HG02885 (cell line): Measurements from ENCODE around the gene LIPM.

Source experiments
- ATAC-seq: cut with Tn5 transposase; IDR thresholded peaks from one replicate; pipeline ENCODE4 v1.9.1; 2021; ENCODE audit warnings: mild to moderate bottlenecking; ENCODE audit not compliant: unreplicated experiment, poor library complexity

The LIPM gene

DNA sequence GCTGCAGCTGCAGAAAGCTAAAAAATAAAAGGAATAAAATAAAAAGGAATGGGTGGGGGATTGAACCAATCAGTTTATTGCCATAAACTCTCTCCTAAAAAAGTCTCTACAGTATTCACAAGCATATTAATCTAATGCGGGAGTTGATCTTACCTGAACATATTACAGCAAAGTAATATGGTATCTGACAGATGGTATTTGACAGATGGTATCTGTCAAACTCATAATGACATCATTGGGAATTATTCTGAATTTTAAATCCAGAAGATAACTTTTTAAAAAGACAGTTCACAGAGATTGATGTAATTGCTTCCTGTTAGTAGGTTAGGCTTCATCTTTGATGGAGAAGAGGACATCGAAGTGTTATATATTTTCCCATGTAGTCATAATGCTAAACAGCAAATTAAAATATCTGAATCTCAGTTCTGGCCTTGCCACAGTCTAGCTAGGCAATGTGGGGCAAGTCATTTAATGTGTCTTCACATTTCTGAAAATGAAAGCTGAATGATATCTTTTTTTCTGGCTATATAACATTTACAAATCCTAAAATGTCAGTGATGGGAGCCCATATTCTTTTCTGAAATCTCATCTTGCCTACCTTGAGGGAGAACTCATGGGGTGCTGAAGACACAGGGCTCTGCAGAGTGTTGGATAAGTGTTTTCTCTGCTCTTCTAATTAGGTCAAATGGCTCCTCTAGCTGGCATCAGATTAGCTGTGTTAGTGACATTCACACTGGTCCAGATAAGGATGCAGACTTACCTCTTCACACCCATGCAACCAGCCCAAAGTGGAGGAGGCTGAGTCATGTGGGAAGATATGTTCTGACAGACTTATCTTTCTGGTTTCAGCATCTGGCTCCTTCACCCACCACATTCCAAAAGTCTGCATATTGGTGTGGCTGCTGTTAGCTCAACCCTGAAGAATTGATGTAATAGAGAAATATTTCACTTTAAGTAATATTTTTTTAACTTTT, 2.1 kb upstream of the LIPM start:
- no peak for ATAC-seq

DNA sequence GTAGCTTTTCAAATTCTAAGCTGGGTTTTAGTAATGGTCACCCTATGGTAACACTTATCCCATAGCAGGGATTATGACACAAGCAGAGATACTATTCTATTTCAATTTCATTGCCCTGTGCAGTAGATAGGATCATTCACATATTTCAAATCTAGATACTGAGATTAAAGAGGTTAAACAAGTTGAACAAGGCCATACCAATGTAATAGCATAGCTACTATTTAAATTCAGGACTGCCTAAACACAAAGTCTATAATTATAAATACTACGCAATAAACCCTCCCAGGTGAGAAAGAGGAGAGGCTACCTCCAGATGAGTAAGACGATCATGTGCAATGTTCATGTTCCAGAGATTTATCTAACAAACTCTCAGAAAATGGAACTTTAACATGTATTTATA, 1.1 kb downstream of the LIPM start:
- ATAC-seq = no peak

DNA sequence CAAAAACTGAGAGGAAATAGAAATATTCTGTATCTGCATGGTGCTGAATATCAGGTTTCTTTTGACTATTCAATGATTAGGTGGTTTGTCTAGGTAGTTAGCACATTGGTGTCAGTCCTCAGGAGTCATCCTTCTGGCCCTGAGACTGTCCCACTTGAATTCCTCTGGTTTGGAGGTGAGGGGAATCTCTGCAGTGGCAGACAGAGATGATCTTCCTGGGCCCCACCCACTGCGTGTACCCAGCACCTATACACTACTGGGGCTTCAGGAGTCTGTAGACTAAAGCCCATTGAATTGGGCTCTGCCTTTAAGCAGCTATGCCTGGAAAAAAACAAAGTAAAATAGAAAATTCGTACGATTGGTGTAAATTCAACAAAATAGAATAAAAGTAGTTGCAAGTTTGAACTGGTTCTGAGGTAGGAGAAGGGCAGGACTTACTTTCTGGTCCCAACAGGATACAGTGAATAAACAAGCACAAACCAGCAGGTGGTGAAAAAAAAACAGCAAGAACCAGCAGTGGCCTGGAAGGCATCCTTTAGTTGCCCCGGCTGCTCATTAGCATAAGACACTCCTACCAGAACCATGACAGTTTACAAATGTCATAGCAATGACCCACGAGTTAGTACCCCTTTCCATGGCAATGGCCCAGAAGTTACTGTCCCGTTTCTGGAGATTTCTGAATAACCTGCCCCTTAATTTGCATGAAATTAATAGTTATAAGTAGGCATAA, 1.7 kb downstream of the LIPM start:
- ATAC-seq = no peak

DNA sequence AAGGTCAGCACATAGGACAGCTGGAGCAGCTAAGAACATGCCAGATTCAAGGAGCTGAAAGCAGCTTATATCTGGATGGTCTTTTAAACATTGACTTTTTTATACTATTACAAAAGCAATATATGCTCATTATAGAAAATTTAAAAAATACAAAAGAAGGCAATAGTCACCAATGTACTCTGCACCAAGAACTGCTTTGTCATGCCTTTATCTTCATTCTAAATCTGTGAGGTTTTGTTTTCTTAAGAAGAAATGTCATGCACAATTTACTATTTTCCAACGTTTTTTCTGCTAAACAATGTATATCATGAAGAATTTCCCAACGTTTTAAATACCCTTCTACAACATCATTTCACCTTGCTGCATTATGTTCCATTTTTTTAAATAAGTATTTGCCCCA, 2.8 kb downstream of the LIPM start:
- no peak for ATAC-seq

DNA sequence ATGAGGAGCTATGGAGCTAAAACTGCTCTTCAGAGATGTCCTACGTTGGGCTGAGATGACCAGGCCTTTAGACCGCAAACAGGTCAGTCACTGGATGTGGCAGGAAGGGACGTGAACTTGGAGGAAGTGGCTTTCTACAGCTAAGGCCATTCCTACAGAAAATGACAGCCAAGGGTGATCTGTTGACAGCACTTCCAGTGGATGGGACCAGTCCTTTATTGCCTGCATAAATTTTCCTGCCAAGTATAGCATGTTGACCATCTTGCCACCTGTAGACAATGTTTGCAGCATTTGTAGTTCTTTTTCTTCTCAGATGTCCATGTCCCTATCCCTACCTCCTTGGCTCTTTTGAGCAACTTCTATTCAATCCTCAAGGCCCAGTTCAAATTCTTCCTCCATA, 3.4 kb downstream of the LIPM start:
- no peak for ATAC-seq

DNA sequence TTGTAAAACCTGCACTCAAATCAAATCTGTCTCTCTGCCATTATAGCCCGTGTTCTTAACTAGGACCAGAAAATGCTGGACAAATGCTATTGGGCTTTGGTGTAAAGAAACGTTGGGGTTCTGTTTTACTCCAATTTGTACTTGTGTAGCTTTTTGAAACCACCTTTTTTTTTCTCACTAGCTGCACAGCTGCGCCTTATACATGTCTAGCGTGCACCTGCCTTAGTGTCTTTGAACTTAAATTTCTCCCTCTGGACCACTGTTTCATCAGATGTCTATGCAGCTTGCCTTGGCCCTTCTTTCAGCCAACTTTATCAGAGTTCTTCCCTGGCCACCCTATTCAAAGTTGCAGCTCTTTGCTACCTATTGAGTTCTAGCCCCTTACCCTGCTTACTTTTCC, 7.1 kb downstream of the LIPM start:
- no peak for ATAC-seq

DNA sequence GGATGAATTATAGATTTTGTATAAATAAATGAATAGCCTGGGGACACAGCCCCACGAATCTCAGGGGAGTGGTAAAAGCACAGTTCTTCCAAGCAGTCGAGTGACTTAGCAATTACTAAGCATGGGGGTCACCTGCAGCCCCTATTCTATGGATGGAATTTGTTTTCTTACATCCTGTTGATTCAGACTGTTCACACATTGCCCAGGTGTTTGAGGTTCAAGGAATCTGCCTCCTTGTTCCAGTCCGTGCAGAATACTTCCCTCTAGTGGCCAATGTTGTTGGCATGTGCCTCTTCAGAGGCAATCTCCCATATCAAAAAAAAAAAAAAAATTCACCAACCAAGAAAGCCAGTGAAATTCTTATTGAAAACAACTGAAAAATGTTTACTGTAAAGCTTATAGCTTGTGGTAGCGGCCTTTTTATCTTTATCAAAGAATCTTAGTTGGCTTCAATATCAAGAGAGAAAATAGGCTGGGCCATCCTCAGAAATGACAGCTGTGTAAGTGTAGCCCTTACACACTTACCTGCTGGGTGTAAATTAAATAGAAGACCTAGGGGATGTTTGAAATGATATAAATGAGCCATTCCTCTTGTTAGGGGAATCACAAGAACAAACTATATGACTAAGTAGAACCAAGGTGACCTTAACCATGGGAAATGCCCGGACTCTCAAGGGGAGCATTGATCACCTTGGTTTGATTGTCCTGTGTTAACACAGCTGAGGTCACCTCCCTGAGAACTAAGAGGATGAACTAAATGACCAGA, 7.8 kb downstream of the LIPM start:
- peak; percentile 43 for ATAC-seq

DNA sequence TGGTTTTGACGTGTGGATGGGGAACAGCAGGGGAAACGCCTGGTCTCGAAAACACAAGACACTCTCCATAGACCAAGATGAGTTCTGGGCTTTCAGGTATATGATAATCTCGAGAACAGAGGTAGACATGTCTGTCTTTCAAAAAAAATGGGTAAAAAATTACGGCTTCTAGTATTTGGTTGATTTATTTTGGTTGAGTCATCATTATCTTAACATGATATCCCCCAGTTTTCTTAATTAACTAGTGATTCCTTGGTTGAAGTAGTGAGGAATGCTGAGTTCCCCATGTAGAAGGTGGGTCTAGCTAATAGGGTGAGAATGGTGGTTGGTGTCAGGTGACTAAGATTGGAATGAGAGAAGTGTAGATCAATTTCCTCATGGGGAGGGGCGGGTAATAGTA, 10.7 kb downstream of the LIPM start:
- no peak for ATAC-seq

DNA sequence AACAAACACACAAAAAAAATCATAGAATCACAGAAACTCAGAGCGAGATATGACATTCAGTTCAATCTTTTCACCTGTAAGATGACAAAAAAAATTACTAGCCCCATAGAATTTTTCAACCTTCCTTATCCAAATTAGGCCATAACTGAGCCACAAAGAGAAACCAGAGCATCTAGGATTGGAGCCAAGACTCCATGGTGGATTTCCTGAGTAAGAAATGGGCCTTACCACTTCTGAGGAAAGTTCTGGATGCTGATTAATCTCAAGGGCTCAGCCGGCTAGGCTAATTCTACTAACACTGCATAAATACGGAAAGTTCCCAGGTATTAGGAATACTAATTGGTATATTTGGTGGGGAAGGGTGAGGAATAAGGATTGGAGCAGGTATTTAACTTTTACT, 16.8 kb downstream of the LIPM start:
- ATAC-seq = no peak

DNA sequence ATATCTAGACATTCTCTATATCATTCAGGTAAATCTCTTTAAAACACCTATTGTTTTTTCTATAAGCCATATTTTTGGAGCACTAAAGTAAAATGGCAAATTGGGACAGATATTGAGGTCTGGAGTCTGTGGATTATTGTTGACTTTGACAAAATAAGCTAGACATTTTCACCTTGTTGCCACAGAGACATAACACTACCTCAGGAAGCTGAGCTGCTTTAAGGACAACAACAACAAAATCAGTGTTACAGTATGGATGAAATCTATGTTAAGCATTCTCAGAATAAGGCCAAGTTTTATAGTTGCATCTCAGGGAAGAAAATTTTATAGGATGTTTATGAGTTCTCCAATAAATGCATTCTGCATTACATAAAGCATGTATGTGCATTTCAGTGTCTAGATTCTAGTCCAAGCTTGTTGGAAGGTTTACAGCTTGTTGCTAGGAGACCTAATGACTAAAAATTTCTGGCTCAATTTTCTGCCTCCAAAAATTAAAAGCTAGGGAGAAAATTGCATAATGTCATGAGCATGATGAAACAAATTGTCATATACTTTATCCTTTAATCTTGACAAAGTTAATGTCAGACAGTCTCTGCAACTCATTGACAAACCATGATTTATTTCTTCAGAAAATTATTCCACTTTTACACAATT, 18.3 kb downstream of the LIPM start:
- ATAC-seq = no peak

DNA sequence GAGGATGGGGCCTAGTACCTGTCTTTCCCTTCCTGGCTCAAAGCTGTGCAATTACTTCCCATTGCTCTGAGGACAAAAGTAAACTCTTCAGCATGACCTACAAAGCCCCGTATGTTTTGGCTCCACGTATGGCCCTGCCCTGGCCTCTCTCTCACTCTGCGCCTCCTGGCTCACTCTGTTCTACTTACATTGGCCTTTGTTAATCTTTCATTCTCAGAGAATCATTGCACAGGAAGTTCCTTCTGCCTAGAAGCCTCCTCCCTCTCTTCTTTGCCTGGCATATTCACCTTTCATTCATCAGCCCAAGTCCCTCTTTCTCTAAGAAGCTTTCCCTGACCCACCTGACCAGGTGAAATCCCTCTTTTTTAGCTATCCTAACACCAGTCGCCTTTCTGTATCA, 23.9 kb downstream of the LIPM start:
- no peak for ATAC-seq

DNA sequence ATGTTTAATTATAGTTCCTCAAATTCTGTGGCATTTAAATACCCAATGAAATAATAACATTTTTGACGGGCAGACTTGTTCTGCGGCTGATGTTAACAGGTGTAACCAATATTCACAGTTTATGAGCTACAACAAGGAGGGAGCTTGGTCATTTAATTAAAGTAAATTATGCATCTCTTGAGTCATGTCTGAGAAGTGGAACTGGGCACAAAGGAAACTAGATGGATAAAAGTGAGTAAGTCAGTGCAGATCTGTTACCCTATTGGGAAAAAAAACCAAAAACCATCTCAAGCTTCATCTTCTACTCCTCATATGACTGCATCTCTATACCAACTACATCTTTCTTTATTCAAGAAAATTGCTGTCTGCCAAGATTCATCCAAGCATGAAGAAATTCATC, 25.1 kb downstream of the LIPM start:
- no peak for ATAC-seq

DNA sequence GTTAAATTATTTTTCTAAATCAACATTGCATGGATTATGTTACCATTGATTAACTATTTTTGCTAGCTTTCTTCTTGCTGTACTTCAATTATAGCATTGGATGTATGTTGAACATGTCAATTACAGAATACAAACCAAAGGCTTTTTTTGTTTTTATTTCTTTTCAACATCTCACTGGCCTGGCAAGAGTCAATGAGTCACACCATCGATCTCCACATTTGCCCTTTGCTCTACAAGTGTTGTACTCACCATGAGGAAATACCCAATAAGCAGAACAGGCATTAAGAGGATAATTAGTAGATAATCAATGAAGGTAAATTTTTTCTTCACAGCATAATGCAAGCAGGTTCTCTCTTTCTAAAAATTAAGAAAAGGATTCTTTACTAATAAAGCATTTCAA, 25.8 kb downstream of the LIPM start:
- ATAC-seq = no peak

DNA sequence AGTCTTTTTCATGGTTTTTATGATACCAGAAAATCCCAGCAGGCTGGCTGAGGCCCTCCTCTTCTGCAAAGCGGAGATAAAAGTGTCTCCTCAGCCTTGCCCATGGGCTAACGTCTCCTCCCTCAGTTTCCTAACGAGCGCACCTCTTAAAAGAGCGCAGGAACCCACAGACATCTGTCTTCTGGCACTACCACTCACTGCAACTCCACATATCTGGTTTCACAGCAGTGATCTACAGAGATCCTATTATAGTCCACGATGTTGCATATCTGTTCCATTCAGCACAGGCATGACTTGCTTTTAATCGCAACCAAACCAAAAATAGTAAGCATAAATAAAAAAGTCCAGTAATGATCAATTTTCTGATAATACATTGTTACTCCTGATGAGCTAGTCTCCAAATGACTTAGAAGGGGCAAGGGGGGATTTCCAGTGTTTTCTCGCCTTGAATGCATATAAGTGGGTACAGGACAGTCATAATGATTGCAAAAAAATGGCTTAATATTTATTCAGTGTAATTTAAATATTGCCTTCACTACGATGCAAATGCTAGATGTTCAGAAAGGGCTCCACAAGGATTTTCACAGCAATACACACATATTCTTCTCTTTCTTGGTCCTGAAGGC, 28.2 kb downstream of the LIPM start:
- no peak for ATAC-seq

DNA sequence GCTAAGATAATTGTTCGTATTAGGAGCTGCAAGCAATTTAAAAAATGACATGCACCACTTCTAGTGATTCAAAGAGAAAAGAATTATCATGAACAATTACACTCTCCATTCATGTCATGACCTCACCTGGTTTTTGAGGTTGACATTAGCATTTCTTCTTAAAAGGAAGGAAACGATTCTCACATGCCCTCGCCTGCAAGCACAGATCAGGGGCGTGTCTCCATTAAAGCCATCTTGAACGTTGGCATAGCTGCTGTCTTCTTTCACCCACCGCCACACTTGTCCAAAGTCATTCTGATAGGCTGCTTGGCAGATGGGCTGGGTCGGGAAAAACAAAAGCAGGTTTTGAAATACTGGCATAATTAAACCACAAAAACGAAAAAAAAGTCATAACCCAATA, 29.2 kb downstream of the LIPM start:
- ATAC-seq = no peak

DNA sequence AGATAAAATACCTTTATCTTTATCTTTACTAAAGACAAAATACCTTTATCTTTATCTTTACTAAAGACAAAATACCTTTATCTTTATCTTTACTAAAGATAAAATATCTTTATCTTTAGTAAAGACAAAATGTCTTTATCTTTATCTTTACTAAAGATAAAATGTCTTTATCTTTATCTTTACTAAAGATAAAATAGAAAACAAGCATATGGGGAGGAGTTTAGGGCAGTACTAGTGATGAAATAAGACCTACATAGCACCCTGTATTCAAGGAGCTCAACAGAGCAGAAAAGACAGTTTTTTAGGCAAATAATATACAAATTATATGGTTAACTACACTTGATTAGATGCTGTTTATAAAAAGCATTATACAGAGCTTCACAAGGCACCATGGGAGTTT, 29.8 kb downstream of the LIPM start:
- no peak for ATAC-seq

DNA sequence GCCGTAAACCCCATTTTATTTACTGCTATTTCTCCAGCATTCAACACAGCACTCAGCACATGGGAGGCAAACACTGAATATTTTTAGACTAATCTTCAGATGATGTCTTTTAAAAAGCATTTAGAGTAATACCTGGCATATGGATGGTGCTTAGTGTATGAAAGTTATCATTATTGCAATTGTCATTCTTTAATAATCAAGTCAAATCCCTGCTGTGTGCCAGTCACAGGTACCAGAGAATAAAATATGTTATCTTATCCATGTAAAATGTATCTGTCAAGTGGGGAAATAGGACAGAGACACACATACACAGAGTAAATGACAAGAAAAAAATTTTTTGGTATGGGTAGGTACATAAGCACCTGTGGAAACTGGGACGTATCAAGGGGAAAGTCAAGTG, 30.6 kb downstream of the LIPM start:
- no peak for ATAC-seq

DNA sequence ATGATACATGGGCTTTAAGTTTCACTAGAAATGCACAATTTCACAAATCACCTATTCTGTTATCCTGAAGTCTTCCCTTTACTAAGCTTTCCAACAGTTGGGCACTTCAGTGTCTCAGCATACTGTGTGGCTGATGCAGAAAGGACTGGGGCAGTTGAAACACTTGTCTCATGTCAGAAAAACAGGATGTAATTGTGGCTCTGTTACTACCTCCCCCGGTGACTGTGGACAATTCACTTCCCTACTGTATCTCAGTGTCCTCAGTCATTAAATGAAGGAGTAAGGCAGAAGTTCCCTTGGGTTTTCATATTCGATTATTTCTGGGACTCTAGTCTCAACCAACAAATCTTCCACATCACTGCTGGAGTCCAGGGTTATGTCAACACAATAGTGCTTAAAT, 31.2 kb downstream of the LIPM start:
- ATAC-seq = no peak

DNA sequence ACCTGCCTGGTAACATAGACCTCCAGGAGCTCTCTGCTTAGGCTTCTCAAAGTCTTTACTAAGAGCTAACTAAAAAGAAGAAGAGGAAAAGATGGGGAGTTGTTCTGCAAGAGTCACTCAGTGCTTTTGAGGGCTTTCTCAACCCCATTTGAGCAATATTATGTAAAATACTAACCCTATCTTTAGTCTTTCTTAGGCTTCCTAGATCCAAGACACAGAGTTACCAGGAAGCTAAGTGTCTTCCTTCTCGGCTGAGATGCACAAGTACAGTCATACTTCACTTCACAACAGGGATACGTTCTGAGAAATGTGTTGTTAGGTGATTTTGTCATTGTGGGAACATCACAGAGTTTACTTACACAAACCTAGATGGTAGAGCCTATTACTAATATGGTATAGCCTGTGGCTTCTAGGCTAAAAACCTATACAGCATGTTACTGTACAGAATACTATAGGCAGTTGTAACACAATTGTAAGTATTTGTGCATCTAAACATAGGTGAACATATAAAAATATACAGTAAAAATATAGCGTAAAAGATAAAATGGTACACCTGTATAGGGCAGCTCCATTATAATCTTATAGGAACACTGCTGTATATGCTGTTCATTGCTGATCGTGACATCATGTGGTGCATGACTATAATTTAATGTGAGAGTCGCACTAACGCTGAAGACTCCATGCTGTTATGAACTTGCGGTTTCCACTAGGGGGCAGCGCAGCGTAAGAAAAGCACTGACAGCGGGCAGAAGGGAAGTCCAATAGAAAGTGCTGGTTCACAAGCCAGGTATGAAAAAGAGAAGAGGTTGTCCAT, 32.8 kb downstream of the LIPM start:
- ATAC-seq = peak; percentile 85
